Measurements from ENCODE around the gene ZNF107.

DNA sequence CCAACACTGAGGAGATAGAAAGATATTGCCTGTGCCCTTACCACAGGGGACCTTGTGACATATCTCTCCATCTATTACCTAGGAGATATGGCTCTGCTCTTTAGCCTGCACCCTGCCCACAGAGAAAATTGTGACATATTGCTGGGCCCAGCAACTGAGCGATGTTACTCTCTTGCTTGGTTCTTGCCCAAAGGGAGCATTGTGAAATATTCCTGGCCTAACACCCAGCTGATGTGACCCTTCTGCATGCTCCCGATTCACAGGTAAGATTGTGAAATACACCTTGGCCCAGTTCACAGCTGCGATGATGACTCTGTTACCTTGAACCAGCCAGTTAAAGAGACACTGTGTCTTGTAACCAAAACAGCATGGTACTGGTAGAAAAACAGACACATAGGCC is 37.2 kb upstream of the ZNF107 start:
- TF ChIP-seq, protein P1, sequence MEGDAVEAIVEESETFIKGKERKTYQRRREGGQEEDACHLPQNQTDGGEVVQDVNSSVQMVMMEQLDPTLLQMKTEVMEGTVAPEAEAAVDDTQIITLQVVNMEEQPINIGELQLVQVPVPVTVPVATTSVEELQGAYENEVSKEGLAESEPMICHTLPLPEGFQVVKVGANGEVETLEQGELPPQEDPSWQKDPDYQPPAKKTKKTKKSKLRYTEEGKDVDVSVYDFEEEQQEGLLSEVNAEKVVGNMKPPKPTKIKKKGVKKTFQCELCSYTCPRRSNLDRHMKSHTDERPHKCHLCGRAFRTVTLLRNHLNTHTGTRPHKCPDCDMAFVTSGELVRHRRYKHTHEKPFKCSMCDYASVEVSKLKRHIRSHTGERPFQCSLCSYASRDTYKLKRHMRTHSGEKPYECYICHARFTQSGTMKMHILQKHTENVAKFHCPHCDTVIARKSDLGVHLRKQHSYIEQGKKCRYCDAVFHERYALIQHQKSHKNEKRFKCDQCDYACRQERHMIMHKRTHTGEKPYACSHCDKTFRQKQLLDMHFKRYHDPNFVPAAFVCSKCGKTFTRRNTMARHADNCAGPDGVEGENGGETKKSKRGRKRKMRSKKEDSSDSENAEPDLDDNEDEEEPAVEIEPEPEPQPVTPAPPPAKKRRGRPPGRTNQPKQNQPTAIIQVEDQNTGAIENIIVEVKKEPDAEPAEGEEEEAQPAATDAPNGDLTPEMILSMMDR (IDR thresholded peaks at IDR 0.05; ENCODE audit: low read depth, low read length, poor library complexity, severe bottlenecking), result no peak
- no peak for TF ChIP-seq EZH2phosphoT487 (IDR thresholded peaks at IDR 0.05; ENCODE audit: borderline replicate concordance, low read length)

Data from DOHH2 (cell line).